GM10266 (cell line): ENCODE data around the gene ADAM30.

ENCODE experiments used
- DNase-seq: peaks from one replicate; pipeline ENCODE4 v3.0.0; 2012; ENCODE audit errors: extremely low spot score
- TF ChIP-seq, protein P1 (sequence below): IDR thresholded peaks from 2 replicates; pipeline ENCODE4 v1.5.1; 2012; ENCODE audit warnings: mild to moderate bottlenecking, low read depth; ENCODE audit not compliant: control insufficient read depth, insufficient read depth; ENCODE audit errors: missing control alignments

ADAM30 gene

DNA sequence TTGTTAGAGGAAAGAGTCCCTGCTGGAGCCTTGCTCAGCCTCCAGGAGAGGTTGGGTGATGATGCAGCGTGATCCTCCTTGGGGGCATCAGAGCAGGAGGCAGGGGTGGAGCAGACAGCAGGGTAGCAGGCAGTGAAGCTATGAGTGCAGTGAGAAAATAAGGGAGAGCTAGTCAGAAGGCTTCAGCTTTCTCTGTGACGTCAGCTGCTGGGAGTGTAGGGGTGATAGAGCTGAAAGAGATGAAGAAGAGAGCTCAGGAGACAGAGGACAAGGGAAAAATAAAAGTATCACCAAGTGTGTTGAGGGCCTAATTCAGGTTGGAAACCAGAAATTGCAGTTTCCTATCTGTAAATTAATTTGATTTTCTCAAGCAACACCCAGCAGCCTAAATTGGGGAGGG is 2.2 kb upstream of the ADAM30 start:
- no peak for DNase-seq
- TF ChIP-seq, protein P1, sequence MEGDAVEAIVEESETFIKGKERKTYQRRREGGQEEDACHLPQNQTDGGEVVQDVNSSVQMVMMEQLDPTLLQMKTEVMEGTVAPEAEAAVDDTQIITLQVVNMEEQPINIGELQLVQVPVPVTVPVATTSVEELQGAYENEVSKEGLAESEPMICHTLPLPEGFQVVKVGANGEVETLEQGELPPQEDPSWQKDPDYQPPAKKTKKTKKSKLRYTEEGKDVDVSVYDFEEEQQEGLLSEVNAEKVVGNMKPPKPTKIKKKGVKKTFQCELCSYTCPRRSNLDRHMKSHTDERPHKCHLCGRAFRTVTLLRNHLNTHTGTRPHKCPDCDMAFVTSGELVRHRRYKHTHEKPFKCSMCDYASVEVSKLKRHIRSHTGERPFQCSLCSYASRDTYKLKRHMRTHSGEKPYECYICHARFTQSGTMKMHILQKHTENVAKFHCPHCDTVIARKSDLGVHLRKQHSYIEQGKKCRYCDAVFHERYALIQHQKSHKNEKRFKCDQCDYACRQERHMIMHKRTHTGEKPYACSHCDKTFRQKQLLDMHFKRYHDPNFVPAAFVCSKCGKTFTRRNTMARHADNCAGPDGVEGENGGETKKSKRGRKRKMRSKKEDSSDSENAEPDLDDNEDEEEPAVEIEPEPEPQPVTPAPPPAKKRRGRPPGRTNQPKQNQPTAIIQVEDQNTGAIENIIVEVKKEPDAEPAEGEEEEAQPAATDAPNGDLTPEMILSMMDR = no peak

DNA sequence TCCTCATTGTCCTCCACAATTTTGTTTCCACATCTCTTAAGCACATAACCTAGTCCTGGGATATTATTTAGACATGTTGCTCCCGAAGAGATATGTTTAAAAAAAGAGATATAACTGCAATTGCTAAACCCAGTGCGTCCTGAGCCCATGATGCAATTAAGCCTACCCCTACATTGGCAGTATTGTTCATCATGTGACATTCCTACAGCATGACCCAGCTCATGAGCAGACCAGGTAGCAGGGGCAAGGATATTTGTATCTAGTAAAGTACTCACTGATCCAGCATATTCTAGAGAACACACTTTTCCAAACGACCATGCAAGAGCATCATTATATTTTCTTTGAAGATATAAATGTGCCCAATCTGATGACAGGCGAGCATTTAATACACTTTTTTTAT is 1.2 kb downstream of the ADAM30 start:
- TF ChIP-seq, protein P1 = no peak
- no peak for DNase-seq

DNA sequence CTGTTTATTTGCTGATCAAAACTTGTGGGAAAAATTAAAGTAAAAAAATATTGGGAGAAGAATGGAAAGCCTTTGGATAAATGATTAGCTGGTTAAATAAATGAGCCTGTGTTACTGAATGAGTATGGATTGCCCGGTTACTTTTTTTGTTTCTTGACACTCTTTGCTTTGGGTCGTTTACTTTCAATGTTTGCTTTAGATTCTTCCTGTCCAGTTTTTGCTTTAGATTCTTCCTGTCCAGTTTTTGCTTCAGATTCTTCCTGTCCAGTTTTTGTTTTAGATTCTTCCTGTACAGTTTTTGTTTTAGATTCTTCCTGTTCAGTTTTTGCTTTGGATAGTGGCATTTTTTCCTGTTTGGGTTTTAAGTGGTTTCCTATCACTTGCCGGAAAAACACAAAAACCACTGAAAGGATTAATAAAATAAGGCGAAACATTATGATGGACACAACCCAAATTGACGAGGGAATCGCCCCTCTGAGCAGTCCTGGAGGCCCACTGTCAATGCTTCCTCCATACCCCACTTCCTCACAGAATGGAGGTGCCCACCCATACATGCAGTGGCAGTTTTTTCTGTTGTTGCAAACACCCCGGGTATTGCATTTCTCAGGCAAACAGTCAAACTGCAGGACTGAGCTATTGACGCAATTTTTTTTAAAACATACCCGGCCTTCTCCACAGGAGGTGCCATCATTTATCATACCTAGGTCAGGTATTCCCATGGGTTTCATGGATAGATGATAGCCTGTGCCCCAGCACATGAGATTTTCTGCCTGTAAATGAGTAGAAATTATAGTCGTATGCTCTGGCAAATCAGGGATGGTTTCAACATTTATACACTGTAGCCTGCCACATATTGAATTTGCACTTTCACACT is 2.3 kb downstream of the ADAM30 start:
- TF ChIP-seq, protein P1 = no peak

DNA sequence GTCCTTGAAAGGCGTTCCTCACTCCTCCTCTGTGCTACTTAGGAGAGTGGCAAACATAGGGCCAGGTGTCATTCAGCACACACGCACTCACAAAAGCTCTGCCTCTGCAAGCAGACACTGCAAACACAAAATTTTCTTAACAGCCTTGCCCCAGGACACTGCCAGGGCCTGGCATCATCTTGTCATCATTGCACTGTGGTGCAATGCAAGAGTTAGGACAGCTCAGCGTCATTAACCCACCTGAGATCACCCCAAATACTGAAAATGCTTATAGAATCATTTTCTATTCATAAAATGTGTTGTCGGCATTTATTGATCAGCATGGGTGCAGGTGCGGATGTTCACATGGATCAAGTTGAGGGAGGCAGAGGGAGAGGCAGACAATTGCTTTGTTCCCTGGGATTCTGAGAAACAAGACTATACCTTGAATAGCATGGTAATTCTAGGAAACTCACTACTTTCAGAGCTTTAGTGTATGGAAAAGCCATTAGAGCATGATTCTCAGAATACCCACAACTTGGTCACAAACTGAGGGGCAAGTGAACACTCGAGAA is 3.0 kb downstream of the ADAM30 start:
- TF ChIP-seq, protein P1 = no peak
- no peak for DNase-seq

More for the DNA sequence above, 2.3 kb downstream of the ADAM30 start:
- DNase-seq = no peak

DNA sequence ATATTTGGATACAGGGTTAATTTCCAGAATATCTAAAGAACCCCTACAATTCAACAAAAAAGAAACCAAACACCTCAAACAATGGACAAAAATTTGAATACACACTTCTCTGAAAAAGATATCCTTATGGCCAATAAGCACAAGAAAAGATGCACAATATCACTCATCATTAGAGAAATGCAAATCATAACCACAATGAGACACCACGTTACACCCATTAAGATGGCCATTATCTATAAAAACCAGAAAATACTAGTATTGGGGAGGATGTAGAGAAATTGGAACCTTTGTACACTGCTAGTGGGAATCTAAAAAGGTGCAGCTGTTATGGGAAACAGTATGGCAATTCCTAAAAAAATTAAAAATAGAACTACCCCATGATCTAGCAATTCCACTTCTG is 4.9 kb downstream of the ADAM30 start:
- no peak for DNase-seq
- TF ChIP-seq, protein P1 = no peak

GRCh38 chr1:119888476-119888875 is 7.8 kb downstream of the ADAM30 start:
- no peak for DNase-seq
- TF ChIP-seq, protein P1 = no peak

DNA sequence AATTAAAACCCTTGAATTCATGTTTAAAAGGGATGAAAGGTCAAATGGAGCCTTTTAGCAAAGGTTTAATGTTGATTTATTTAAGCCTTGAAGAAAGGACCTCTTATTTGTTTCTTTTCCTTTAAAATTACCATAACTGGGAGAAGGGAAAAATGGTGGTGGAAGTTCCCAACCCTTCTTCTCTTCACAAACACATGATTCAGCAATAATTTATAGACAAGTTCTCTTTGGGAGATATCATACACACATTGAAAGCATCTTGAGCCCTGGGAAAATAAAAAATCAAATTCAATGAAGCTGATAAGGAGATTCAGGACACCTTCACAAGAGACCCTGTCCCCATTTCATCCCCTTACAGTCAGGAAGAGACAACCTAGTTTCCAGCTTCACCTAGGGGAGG is 8.9 kb downstream of the ADAM30 start:
- TF ChIP-seq, protein P1 = no peak
- DNase-seq = no peak
